Stimulated activated CD8-positive, alpha-beta memory T cell treated with anti-CD3 and anti-CD28 coated beads, Interleukin-2, amount 100 ng/mL, for 1 hour (primary cell): ENCODE results near the gene OLFML1.
A peak's percentile ranks its signal among the peaks of the same experiment; 100 is the strongest.

Experiments
- DNase-seq, 2 donors: peaks; one replicate each; pipeline ENCODE4 v3.0.0-alpha.2; 2020; ENCODE audit warnings: low read depth in 2 of 2

Gene OLFML1

GRCh38 chr11:7485186-7486097 is at the start of gene OLFML1:
Gene OLFML1, plus strand, starts transcription at chr11:7485506. Its CDS starts 370 bp downstream, at chr11:7485876.
- DNase-seq = no peak

- no peak for DNase-seq
These were observed 49.2 kb upstream of the OLFML1 start for GRCh38 chr11:7436146-7436545.

- DNase-seq = no peak
These were observed 48.6 kb upstream of the OLFML1 start for GRCh38 chr11:7436657-7437056.

- no peak for DNase-seq
These were observed 47.6 kb upstream of the OLFML1 start for GRCh38 chr11:7437696-7438095.

GRCh38 chr11:7439746-7440320 is 45.5 kb upstream of the OLFML1 start:
- DNase-seq = no peak

- peak; percentile 31 to 43 for DNase-seq
These were observed 42.6 kb upstream of the OLFML1 start for GRCh38 chr11:7442588-7443215.

- DNase-seq = no peak
These were observed 41.0 kb upstream of the OLFML1 start for GRCh38 chr11:7444091-7444981.

- no peak for DNase-seq
These were observed 39.7 kb upstream of the OLFML1 start for GRCh38 chr11:7445564-7445963.

GRCh38 chr11:7448201-7448600 is 37.1 kb upstream of the OLFML1 start:
- DNase-seq = no peak

GRCh38 chr11:7449211-7449840 is 36.0 kb upstream of the OLFML1 start:
- no peak for DNase-seq

GRCh38 chr11:7449841-7450214 is 35.5 kb upstream of the OLFML1 start:
- no peak for DNase-seq

- no peak for DNase-seq
These were observed 34.5 kb upstream of the OLFML1 start for GRCh38 chr11:7450836-7451235.

GRCh38 chr11:7451520-7451919 is 33.8 kb upstream of the OLFML1 start:
- DNase-seq = no peak

- no peak for DNase-seq
These were observed 33.3 kb upstream of the OLFML1 start for GRCh38 chr11:7451952-7452494.

- DNase-seq = no peak
These were observed 30.5 kb upstream of the OLFML1 start for GRCh38 chr11:7454854-7455253.

GRCh38 chr11:7457211-7457610 is 28.1 kb upstream of the OLFML1 start:
- DNase-seq = no peak

GRCh38 chr11:7462706-7463105 is 22.6 kb upstream of the OLFML1 start:
- DNase-seq = no peak

GRCh38 chr11:7467652-7468051 is 17.7 kb upstream of the OLFML1 start:
- DNase-seq = no peak

- DNase-seq = no peak
These were observed 15.9 kb upstream of the OLFML1 start for GRCh38 chr11:7469351-7469865.

- no peak for DNase-seq
These were observed 14.2 kb upstream of the OLFML1 start for GRCh38 chr11:7471071-7471470.

- DNase-seq = no peak
These were observed 11.6 kb upstream of the OLFML1 start for GRCh38 chr11:7473717-7474116.
